GM19023 (cell line): ENCODE measurements around the gene WDR27.
A peak's percentile ranks its signal among the peaks of the same experiment; 100 is the strongest.
"Not testable (repeated sequence)": the region's sequence is repeated elsewhere in the genome, so short reads cannot be mapped to it uniquely, and the experiment has no call there.

ENCODE experiments used
- ATAC-seq: cut with Tn5 transposase; IDR thresholded peaks from one replicate; pipeline ENCODE4 v1.9.1; 2021; ENCODE audit warnings: mild to moderate bottlenecking, moderate library complexity; ENCODE audit not compliant: unreplicated experiment

The WDR27 gene

DNA sequence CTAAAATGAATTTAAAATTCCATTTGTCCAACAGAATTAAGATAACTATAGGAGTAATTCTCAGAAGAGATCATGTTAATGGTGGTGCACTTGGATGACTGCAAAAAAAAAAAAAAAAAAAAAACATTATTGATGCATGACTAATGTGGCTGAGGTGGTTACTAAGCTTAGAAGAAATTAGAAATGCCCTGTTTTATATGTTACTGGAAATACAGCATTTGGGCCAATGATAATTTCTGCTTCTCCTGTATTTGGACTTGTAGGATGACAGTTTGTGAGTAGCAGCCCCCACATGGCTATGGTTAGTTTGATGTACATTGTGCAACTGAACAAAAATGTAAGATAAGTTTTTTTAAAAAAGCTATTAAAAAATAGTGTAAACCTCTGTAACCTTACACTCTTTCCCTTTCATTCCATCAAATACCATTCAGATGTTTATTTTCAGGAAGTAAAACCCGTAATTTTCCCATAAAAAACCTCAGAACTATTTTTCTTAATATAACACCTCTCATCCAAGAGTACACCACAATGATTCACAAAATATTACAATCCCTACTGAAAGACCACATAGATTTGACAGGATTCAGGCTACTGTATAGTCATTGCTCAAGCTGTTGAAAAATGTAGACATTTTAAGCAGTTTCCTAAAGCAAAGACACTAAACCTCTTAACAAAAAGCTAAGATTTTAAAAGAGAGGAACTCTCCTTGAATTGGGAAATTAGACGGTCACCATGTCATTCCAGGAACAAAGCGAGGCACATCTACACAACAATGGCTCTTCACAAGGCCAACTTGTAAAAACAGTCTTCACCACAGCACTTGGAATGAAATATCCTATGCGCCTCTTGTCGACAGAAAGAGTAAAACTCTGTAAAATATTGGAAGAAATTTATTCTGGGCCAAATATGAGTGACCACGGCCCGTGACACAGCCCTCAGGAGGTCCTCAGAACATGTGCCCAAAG, 83.0 kb downstream of the WDR27 start:
- no peak for ATAC-seq

DNA sequence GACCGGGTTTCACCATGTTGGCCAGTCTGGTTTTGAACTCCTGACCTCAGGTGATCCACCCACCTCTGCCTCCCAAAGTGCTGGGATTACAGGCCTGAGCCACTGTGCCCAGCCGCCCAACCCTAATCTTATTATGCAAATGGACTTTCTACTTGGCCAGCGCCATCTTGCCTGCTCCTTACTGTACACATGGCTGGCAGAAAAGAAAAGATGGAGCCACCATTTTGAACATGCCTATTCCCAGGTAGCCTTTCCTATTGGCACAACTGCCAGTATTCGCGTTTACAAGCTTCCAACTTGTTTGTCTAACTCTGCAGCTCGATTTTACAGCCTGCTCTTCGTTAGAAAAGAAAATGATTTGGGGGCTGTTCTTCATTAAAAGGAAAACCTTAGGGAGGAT, 84.3 kb downstream of the WDR27 start:
- no peak for ATAC-seq

DNA sequence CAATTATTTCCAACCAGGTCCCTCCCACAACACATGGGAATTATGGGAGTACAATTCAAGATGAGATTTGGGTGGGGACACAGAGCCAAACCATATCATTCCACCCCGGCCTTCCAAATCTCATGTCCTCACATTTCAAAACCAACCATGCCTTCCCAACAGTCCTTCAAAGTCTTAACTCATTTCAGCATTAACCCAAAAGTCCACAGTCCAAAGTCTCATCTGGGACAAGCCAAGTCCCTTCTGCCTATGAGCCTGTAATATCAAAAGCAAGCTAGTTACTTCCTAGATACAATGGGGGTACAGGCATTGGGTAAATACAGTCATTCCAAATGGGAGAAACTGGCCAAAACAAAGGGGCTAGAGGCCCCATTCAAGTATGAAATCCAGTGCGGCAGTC, 93.2 kb downstream of the WDR27 start:
- not testable (repeated sequence) for ATAC-seq

DNA sequence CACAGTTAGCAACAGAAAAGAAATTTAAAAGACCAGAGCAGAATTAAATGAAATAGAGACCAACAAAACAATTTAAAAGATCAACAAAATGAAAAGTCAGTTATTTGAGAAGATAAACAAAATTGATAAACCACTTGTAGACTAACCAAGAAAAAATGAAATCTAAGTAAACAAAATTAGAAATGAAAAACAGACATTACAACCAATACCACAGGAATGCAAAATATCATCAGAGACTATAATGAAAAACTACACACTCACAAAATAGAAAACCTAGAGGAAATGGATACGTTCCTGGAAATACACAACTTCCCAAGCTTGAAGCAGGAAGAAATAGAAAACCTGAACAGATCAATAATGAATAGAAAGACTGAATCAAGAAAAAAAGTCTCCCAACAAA, 97.8 kb downstream of the WDR27 start:
- no peak for ATAC-seq

DNA sequence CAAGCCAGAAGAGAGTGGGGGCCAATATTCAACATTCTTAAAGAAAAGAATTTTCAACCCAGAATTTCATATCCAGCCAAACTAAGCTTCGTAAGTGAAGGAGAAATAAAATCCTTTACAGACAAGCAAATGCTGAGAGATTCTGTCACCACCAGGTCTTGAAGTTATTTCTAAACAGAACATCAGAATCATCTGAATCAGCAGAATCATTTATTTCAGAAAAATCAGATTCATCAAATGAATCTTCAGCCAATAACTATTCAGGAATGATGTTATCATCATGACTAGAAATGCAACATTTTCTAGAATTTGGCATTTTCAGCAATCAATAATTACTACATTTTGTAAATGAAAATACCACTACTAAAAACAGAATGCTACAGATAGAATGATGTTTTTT, 100.7 kb downstream of the WDR27 start:
- not testable (repeated sequence) for ATAC-seq

DNA sequence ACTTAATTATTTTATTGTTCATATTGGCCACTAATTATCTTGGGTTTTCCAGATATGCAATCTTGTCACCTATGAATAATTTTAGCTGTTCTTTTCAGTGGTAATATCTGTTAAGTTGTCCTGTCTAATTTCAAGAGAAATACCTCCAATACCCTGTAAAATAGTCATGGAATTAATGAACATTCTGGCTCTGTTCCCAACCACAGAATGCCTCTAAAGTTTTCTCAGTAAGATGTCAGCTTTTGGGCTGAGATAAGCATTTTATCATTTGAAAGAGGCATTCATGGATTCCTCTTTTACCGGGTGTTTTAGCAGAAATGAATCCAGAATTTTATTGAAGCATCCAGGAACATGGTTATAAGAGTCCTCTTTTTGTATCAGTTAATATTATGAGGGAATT, 109.3 kb downstream of the WDR27 start:
- ATAC-seq, result no peak

DNA sequence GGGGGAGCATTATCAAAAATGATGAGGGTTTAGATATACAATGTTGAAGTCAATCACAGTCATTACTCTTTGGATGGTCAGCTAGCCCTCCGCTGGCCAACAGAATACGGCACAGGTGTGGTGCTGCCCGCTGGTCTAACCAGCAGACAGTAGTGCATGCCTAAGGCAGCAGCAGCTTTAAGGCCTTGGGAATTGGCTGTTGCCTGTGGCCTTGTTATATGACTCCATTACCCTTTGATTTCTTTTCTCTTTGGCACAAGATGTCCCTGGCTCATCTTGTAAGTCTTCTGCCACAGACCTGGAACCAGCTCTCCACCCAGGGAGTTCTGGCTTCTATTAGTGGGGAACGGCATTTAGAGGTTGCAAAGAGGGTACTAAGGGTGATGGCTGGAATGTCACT, 110.2 kb downstream of the WDR27 start:
- no peak for ATAC-seq

DNA sequence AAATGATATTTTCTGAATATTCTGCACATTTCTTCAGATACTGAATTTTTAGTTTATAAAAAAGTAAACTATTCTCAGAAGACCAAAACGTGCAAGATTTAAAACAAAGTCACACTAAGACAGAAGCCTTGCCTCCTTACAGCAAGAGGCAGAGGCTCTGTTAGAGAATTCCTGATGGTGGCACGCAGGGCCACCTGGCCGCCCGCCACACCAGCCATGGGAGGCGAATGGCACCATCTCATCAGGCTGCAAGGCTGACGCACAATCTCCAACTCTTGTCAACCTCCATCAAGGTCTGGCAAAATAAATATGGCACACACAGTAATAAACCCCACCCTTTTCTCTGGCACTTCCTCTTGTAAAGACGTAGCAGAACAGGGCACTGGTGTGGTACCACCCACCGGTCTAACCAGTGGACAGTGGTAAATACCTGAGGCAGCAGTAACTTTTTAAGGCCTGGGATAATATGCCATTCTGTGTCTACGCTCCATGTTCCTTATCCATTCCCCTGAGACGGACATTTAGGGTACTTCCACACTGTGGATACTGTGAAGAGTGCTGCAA, 111.4 kb downstream of the WDR27 start:
- ATAC-seq, result no peak

DNA sequence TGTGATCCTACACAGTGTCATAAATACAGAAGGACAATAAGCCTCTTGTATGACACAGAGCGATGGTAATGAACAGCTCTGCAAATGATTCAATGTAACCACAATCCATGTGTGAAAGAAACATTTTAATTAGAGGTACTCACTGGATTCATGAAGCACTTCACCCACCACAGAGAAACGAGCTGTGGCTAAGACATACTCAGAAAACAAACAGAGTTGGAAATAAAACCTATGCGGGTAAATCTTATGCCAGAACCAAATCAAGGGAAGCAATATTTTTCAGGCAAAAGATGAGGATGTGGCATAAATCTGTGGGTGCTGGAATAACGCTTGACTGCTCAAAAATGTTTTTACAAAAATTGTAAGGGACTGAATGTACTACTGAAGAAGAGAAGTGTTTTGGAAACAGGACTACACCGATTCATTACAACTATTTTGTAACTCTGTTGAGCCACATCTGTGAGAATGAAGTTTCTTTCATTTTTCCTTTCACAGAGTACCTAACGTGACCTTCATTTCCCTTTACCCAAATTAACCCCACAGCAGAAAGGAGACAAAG, 112.1 kb downstream of the WDR27 start:
- peak; percentile 72 for ATAC-seq

DNA sequence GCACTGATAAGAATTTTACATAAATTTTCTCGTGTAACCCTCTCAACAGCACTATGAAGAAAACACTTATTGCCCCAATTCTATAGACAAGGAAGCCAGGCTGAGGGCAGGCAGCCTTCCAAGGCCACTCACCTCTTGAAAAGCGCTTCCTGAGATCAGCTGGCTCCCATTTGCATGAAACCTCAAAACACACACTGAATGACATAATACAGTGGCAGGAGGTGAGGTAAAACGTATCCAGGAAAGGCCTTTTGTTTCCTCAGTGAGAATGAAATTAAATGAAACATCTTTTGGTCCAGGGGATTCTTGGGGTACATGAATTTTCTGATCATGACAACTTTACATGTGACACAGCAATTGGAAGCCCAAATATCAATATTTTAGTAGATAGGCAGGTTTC, 112.5 kb downstream of the WDR27 start:
- peak; percentile 70 for ATAC-seq

DNA sequence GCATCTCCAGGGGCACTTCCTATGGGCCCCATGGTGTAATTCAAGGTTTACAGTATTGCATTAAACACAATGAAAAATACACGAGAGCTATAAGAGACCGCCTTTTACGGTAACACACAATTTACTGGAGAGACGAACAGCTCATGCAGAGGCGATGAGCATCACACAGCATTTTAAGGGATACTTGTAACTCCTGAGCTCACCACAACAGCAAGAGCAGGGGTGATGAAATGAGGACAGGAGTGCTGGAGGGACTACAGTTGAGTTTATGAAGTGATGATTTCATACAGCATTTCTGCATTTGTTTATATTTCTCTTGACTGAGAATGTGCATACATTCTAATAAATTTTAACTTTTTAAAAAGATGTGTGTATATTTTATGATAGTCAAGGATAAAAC, 113.9 kb downstream of the WDR27 start:
- no peak for ATAC-seq

DNA sequence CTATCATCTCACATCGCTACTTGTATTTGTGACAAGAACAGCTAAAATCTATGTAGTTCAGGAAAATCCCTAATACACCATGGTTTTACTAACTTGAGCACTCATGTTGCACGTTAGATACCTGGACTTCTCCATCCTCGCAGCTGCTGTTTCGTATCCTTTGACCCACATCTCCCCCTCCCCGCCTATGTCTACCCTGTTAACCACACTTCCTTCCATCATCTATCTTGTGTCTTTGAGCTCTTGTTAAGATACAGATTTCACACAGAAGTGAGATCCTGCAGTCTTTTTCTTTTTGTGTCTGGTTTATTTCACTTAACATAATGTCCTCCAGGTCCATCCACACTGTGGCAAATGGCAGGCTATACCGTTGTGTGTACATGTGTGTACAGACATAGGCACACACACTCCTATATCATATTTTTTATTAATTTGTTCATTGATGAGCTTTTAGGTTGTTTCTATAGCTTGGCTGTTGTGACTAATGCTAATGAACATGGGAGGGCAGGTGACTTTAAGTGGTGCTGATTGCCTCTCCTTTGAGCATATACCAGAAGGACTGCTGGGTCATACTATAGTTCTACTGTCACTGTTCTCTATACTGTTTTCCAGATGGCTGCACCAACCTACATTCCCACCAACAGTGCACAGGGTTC, 117.8 kb downstream of the WDR27 start:
- ATAC-seq, result no peak

DNA sequence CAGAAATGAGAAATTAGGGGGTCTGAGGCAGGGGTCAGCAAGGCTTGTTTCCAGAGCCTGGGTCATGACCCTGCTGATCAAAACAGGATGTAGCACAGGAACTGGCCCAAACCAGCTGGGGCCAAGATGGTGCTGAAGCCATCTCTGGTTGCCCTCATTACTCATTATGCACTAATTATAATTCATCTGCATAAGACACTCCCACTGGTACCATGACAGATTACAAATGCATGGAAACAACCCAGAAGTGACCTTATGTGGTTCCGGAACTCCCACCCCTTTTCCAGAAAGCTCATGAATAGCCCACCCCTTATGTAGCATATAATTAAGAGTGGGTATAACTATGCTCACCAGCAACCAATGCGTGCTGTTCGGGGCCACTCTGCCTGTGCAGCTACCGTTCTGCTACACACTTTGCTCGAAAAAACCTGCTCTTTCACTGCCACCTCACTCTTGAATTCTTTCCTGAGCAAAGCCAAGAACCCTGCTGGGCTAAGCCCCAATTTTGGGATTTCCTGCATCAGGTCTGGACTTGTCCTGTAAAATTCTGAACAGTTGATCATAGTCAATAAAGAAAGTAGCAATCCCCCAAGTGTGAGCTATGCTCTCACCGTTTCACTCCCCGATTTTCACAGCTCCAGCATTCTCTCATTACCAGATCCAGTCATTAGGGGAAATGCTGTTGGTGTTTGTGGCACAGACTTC, 122.3 kb downstream of the WDR27 start:
- no peak for ATAC-seq

DNA sequence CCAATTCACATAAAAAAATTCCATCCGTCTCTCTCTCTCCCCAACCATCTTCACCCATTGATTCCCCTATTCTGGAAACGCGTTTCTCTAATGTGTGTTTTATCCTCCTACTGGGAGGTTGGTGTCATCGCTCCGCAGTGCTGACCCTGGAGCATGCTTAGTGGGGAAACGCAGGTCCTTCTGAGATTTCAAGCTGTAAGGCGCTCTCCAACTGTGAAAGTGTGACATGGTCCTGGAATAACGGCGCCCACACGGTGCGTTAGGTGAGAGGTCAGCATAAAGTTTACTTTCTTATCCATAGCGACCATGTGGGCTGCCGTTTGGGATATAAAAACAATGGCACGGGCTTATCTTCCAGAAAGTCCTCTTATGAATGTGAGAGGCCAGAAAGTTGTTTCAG, 123.9 kb downstream of the WDR27 start:
- no peak for ATAC-seq

DNA sequence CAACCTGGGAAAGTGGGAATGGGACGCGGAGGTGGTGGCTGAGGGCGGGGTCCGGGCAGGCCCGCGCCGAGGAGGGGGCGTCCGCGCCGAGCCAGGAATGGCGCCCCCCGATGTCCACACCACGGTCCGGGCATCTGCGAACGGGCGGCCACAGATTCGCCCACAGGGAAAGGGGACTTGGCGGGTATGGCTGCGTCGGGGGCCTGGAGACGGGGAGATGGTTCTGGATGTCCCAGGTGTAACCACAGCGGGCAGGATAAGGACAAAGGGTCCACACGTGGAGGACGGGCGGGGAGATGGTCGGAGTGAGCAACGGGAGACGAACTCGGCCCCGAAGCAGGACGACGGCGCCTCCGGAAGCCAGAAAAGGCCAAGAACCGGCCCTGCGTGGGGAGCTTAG, 124.6 kb downstream of the WDR27 start:
- no peak for ATAC-seq

DNA sequence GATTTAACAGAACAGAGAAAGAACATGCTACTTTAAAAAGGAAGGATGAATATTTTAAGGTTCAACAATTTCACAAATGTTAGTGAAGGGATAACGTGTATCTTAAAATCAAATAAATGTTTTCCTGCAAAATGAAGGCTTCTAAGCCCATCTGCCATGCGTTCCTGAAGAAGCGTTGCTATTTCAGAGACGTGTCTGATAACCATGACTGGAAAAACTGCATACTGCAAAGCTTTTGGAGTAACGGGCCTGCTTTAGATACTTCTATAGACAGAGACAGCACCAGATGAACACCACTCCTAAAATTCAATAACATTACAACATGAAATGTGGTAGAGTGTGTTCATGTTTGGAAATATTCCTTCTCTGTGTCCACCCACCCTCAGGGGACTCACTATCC, 126.0 kb downstream of the WDR27 start:
- no peak for ATAC-seq

DNA sequence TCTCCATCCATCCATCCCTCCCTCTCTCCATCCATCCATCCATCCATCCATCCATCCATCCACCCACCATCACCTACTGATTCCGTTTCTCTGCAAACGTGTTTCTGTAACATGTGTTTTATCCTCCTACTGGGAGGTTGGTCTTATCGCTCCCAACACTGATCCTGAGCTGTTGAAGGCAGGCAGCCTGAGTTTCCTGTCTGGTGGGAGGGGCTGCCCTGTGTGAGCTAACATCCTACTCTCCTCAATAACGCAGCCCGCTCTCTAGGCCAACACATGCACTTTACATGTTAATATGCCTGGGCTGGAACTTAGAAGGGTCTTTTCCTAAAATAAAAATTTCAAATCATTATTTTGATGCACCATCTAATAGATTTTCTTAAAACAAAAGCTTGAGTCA, 126.5 kb downstream of the WDR27 start:
- no peak for ATAC-seq

DNA sequence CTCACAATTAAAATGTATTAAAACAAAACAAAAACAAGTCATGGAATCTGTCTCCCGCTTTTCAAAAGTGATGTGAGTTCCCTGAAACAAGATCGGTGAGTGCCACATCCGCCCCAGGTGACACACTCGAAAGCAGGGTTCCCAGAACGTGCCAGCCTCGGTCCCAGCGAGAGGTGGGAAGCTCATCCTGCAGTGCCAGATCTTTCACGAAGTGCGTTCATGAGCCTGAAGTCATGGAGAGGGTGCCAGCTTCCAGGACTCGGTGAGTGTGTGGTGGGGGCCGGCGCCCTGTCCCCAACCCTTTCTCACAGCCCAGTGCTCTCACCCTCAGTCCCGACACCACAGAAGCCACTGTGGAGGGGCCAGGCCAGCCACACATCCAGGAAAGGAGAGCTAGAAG, 127.4 kb downstream of the WDR27 start:
- ATAC-seq, result no peak

DNA sequence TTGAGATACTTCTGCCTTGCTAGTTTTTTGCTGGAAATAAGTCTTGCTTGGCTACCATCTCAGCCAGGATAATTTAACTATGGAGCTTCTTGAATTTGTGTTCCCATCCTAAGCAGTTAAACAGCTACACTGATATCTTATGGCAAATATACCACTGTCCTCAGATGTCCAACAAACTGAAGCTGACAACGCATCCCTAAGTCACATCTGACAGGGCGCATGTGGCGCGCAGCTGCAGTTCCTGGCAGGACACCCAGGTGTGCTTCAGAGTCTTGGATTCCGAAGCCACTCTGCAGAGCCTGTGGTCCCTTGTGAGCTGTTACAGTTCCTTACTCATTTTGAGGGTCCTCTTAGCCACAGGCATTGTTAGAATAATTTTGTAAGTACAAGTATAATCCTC, 127.9 kb downstream of the WDR27 start:
- ATAC-seq, result no peak

DNA sequence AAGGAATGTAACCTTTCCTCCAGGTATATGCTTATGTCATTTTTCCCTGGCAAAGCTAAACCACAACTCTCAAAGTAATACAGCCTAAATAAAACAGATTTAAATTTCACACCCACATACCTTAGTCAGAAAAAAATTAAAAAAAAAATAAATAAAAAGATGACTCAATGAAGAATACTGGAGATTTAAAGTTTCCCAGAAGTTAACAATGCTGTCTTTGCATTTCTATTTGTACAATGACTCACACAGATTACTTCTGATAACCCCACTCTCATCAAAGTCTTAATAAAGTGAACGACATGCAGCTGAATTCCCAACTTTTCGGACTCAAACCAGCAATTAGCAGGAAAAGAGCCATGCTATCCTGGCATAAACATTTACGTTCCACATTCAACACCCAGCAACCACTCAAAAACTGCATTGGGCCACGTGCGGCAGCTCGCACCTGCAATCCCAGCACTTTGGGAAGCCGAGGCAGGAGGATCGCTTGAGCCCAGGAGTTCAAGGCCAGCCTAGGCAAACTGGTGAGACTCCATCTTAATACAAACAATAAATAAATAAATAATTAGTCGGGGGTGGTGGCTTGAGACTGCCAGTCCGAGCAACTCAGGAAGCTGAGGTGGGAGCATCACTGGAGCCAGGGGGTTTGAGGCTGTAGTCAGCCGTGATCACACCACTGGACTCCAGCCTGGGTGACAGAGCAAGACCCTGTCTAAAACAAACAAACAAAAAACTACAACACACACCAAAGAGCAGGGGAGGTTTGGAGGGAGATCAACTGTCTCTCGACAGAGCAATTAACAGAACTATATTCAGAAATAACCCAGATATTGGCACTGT, 130.5 kb downstream of the WDR27 start:
- ATAC-seq, result no peak
